Measurements from ENCODE around the gene SLC12A4.

- no peak for TF ChIP-seq CTCF (IDR thresholded peaks at IDR 0.05)
- TF ChIP-seq EZH2phosphoT487 (IDR thresholded peaks at IDR 0.05) = no peak
- TF ChIP-seq EZH2 (IDR thresholded peaks at IDR 0.05) = no peak
These were observed 44.9 kb downstream of the SLC12A4 start for GRCh38 chr16:67923414-67924116.

Data from neural progenitor cell (in vitro differentiated cells).